Left ventricle myocardium superior (tissue), 1 donor: ENCODE results near the gene PRRG1. TPM values are rescaled to one million over a fixed set of nuclear protein-coding genes. Genes with fewer than 3 reads are reported as not detected.
"Not testable (repeated sequence)": the region's sequence is repeated elsewhere in the genome, so short reads cannot be mapped to it uniquely, and the experiment has no call there.

Source experiments
- ATAC-seq: fragments of 200-7000 bp; cut with Tn5 transposase; one replicate; pipeline ENCODE4 v1.9.1; 2020; ENCODE audit warnings: mild to moderate bottlenecking, moderate library complexity
- DNase-seq: peaks from one replicate; pipeline ENCODE4 v3.0.0-alpha.2; 2020
- intact Hi-C: fragments of 100-400 bp; cut with micrococcal nuclease; formaldehyde crosslinking; loops from one replicate; pipeline ENCODE4 v1.11.0; 2022
- total RNA-seq: library from RNA; stranded (reverse); fragmentation: NEBNext Ultra II Directional; extraction: Animal tissue kit (Norgen Biotek cat#: 25700); gene quantifications from one replicate; pipeline ENCODE4 v1.2.1, GENCODE V29; 2021
- donor health status: DM: no; HTN: yes; CAD: no; lungs with severe emphysema.

The PRRG1 gene
- total RNA-seq, 1 donor from 2014 or later: 18.4 TPM

DNA sequence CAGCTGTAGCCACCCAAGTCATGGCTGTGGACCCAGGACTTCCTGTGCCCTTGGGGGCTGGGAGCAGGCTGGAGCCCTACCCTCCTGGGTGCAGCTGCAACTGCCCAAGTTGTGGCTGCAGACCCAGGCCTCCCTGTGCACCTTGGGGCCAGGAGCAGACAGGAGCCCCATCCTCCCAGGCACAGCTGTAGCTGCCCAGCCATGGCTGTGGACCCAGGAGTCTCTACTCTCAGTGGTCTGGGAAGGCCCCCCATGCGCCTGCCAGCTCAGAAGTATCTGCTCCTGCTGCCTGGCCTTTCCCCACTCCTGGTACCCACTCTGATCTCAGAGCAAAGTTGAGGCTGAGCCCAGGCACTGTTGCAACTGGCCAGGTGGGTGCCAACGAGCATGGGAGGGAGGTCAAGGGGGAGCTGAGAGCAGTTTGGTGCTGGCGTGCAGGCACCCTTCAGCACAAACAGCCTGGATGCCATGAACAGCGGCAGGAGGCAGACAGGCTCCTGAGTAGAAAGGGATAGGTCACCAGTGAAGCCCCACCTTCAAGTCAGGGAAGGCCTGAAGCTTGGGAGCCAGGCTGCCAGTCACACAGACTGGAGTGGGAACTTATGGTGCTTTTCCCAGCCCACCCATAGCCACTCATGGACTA, 21.5 kb downstream of the PRRG1 start:
- no peak for ATAC-seq
- no peak for DNase-seq
- intact Hi-C loops: no loop called here

DNA sequence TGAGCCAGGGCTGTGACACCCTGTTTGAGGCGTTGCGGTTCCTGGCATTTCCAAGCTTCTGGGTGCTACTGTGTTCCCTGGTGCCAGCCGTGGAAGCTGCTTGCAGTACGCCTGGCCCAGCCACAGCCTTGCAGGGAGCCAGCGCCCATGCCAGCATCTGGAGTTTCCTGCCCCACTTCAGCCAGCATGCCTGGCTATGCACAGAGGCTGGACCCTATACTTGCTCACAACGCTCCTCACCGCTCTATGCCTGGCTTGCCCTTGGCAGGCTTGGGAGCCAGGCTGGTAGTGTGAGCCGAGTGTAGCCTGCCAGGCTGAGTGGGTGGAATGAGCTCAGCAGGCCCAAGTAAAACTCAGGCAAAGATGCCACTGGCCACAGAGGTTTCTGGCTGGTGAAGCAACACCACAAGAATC, 22.4 kb downstream of the PRRG1 start:
- peak; percentile 98 for ATAC-seq
- intact Hi-C loops: no loop called here
- peak; percentile 53 for DNase-seq

DNA sequence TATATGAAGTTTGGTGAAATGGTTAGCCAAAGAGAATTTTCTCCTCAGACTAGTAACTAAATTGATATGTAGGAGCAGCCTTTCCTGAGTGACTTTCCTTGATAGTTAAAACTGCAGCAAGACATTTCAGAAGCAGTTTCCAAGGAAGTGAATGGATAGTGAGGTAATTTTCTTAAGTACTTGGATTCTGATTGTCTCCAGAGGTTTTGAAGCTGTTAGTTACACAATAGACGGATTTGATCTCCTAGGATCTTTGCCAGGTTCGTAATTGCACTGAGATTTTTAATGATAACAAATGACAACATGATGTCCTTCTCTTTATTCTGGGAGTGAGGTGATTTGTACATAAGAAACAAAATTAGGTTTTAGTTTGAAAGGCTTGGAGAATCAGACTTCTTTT, 29.2 kb downstream of the PRRG1 start:
- ATAC-seq: peak; percentile 75
- intact Hi-C loops: no loop called here

DNA sequence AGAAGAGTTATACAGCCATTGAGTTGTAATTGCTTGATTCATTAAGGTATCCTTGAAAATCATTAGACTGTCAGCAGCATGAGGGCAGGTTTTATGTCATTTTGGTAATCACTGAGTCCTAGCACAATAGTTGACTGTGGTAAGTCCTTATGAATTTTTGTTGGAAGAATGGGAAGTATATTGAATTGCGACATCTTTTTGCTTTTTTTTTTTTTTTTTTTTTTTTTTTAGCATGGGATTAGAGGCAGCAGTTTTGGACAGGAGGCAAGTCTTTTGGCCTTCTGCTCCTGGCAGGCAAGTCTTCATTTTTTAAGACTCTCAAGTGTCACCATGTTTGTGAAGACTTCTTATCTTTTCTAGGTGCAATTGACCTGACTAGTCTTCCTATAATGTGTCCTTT, 29.7 kb downstream of the PRRG1 start:
- DNase-seq (no peak), ATAC-seq (peak; percentile 60)
- intact Hi-C loops: no loop called here

More for the DNA sequence above, 29.2 kb downstream of the PRRG1 start:
- no peak for DNase-seq

DNA sequence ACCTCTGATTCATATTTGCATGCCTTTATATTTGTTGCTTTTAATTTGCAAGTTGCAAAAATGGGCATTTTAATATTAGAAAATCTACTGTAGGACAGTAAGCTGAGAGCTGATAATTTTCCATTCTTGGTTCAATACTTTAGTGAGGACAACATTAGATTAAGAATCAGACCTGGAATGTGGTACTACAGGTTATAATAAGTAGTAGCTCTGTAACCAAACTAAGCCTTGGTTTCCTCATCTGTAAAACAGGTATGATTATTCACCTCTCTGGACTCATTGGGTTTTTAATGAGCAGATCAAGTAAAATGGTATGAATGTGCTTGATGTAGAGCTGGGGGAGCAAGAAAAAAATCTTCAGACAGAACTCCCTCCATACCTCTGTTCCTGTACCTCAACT, 31.1 kb downstream of the PRRG1 start:
- intact Hi-C loops: no loop called here
- ATAC-seq (no peak), DNase-seq (no peak)

DNA sequence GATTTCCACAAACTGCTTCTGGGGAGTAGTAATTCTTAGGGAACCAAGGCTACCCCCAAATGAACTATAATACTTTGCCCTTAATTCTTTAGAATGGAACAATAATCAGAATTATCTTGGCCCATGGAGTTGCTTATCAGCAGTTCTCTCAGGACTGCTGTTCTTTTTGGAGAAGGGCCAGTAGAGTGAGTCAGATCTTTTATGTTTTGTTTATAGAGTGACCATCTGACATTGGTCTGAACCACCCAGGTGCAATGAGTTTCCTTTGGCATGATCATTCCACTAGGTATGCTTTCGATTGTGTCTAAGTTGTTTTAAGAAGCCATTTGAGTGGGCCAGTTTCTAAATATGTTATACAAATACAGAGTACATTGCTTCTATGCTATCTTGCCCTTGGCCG, 31.8 kb downstream of the PRRG1 start:
- intact Hi-C loops: no loop called here
- ATAC-seq (peak; percentile 75), DNase-seq (no peak)

DNA sequence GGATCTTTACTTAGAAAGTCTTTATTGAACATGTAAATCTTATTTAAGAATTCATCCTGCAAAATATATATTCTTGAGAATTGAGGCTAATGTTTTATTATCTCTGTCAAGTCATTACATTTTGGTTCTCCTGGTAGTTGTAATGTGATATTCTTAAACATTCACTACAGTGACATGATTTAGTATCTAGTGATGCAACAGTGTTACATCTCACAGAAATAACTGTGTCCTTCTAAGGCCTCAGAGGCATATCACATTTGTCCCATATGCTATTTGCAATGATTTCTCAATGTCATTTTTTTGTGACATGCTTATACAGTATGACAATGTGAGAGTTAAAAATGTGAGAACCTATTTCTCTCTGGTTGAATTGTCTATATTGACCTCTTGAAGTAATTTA, 34.1 kb downstream of the PRRG1 start:
- intact Hi-C loops: no loop called here
- DNase-seq: no peak
- ATAC-seq: no peak

DNA sequence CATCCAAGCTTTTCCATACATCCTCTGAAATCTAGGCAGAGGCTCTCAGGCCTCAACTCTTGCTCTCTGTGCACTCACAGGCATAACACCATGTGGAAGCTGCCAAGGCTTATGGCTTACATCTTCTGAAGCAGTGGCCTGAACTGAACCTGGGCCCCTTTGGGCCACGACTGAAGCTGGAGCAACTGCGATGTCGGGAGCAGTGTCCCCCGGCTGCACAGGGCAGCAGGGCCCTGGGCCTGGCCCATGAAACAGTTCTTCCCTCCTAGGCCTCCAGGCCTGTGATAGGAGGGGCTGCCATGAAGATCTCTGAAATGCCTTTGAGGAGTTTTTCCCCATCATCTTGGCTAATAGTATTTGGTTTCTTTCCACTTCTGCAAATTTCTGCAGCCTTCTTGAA, 39.2 kb downstream of the PRRG1 start:
- ATAC-seq (no peak), DNase-seq (no peak)
- intact Hi-C loops: no loop called here

DNA sequence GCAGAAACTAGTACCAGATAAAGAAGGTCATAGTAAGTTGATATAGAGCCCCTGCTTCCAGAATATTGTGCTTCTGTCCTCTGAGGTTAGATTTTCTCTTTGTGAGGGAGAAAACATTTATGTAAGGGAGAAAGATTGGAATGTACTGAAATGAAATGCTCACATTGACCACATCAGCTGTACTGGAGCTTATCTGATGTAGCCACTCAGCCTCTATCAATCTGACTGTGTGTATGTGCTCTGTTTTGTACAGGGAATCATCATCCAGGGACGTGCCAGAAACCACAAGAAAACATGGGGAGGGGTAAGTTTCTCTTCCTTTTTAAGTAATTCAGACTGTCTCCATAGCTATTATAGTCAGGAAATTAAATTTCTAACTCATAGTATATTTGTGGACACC, 56.8 kb downstream of the PRRG1 start:
- ATAC-seq (peak; percentile 64), DNase-seq (no peak)
- intact Hi-C loops: no loop called here

DNA sequence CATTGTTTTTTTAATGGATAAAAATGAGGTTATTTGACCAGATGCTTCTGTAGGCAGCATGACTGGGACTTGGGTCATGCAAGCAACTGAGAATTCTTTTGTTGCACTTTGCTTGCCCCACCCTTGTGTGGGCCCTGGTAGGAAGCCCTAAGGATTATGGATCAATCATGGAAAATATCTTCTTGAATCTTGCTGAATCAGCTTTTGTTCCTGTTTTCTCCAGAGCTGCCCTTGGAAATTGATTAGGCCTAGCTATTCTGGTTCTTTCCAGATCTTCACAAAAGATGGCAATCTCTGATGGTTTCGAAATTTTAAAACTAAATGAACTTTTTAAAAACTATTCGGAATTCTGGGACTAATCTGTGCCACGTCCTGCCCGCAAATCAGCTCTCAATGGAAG, 58.6 kb downstream of the PRRG1 start:
- no peak for DNase-seq
- intact Hi-C loops: no loop called here
- ATAC-seq: no peak

DNA sequence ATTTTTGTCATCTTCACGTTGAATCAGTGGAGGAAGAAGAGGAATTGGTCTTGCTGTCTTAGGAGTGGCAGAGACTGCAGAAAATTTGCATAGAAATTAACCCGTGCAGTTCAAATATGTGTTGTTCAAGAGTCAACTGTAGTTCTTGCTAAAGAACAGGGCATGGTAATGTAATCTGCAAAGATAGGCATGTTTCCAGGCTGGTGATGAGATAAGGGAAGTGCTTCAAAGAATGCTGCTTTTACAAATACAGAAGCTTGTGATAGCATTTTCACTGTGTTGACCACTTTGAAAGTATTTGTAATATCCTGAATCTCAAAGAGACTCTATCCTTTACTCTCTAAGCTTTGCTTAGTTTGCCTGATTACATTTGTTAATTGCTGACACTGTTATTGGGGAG, 60.1 kb downstream of the PRRG1 start:
- ATAC-seq (no peak), DNase-seq (no peak)
- intact Hi-C loops: no loop called here

DNA sequence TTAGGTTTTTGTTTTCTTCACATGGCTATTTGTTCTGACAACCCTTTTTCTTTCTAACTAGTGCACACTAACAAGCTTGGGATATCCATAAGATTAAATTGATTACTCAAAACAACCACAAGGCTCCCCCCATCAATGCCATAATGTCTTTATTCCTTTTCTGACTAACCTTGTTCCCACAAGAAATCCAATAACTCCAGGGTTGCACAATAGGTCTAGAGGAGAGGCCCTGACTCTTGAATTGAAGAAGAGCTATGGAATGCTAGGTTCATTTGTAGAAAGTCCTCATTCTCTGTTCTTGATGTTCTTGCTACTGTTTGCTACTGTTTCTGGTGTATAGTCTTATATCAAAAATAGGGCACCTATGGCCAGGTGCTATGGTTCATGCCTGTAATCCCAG, 71.0 kb downstream of the PRRG1 start:
- no peak for ATAC-seq
- intact Hi-C loops: no loop called here
- no peak for DNase-seq

DNA sequence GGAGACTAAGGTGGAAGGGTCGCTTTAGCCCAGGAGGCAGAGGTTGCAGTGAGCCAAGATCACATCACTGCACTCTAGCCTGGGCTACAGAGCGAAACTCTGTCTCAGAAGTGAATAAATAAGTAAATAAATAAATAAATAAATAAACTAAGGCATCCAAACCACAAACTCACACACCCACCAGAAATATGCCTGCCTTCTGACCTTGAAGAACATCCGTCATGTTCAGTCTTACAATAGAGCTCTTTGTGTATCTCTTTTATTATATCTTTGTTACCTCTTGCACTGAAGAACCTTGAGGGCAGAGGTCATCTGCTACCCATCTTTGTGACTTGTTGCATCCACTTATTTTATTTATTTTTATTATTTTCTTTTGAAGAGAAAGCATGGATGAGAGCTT, 71.6 kb downstream of the PRRG1 start:
- intact Hi-C loops: no loop called here
- no peak for ATAC-seq
- no peak for DNase-seq

DNA sequence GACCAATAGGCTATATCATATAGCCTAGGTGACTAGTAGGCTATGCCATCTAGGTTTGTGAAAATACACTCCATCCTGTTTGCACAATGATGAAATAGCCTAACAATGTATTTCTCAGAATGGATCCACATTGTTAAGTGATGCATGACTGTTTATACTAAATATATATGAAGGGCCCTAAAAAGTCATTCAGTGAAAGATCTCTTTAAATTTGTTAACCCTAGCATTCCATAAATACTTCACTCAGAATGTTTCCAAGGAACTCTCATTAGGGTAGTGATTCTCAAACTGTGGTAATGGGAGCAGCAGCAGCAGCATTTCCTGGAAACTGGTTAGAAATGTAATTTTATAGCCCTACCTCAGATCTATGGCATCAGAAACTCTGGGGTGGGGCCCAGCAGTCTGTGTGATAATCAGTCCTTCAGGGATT, 74.9 kb downstream of the PRRG1 start:
- ATAC-seq (no peak), DNase-seq (no peak)
- intact Hi-C loops: no loop called here

DNA sequence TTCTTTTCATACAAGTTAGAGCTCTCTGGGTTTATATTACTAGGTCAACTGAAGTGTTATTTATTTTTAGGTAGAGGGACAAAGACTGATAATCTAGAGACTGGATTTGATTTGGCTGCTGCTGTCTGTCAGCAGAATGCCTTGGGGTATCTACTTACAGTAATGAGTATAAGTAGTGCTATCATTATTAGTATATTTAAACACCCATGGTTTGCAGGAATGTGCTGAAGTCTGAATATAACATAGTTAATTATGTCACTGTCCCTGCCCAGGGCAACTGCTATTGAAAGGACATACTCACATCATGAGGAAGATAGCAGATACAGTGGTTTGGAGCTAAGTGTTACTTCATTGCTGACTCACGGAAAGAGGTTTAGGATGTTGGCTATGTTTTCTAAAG, 76.2 kb downstream of the PRRG1 start:
- ATAC-seq (peak; percentile 80), DNase-seq (no peak)
- intact Hi-C loops: no loop called here

DNA sequence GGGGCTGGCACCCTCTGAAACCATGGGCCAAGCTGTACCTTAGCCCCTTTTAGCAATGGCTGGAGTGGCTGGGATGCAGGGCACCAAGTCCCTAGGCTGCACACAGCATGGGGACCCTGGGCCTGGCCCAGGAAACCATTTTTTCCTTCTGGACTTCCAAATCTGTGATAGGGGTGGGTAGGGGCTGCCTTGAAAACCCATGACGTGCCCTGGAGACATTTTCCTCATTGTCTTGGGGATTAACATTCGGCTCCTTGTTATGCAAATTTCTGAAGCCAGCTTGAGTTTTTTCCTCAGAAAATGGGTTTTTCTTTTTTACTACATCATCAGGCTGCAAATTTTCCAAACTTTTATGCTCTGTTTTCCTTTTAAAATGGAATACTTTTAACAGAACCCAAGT, 79.8 kb downstream of the PRRG1 start:
- intact Hi-C loops, DNase-seq, ATAC-seq: not testable (repeated sequence)

DNA sequence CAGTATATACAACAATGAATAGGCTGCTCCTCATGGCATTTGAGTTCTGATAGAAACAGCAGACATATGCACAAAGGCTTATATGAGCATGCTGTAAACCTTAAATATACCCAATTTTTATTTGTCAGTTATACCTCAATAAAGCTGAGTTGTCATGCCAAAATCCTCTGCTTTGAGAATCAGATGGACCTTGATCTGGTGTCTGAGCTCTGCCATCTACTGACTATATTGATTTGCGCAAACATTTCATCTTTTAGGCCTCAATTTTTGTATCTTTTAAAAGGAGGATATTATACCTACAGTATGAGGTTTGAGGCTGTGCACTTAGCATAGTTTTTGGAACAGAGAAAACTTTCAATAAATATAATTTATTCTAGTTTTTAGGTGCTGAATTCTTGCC, 85.2 kb downstream of the PRRG1 start:
- DNase-seq (no peak), ATAC-seq (no peak)
- intact Hi-C loops: no loop called here

DNA sequence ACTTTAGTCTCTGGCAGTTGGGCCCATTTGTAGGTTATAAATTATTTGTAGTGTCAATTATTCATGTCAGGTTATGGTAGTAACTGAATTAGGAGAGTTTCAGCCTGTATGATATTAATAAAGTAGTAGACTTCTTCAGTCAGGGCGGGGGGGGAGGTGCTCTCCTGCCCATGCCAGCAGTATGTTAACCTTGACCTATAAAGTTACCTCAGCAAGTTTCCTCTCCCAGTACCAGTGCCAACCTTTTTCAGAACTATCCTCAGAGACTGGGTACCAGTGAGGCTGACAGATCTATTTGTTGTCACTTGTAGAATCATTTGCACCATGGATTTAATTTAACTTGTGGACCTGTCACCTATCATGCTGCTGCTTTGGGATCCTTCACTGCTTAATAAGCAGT, 88.0 kb downstream of the PRRG1 start:
- ATAC-seq (peak; percentile 65), DNase-seq (no peak)

DNA sequence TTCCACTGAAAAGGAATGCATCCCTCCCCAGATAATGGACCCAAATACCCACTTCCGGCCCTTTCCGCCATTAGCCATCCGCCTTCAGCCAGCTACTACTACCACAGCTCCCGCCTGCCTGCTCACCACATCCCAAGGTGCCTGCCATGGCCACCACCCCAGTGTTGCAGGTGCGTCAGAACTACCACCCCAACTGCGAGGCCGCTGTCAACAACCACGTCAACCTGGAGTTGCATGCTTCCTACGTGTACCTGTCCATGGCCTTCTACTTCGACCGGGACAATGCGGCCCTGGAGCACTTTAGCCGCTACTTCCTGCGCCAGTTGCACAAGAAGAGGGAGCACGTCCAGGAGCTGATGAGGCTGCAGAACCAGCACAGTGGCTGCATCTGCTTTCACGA, 92.2 kb downstream of the PRRG1 start:
- ATAC-seq (no peak), DNase-seq (no peak)
- intact Hi-C loops: no loop called here

More for the DNA sequence above, 88.0 kb downstream of the PRRG1 start:
- intact Hi-C loops: no loop called here

DNA sequence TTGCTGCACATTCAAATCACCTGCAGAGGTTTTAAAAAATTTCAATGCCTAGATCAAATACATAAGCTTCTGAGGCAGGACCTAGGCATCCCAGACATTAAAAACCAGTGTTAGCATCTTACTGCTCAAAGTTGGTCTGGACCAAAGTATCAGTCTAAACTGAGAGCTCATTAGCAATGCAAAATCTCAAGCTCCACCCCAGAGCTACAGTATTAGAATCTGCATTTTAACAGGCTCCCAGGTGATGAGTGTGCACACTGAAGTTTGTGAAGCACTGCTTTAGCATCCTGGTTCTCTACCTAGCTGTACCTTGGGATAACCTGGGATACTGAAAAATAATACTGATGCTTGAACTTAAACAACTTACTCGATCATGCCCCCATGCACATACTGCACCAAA, 96.0 kb downstream of the PRRG1 start:
- DNase-seq (no peak), ATAC-seq (no peak)
- intact Hi-C loops: no loop called here

DNA sequence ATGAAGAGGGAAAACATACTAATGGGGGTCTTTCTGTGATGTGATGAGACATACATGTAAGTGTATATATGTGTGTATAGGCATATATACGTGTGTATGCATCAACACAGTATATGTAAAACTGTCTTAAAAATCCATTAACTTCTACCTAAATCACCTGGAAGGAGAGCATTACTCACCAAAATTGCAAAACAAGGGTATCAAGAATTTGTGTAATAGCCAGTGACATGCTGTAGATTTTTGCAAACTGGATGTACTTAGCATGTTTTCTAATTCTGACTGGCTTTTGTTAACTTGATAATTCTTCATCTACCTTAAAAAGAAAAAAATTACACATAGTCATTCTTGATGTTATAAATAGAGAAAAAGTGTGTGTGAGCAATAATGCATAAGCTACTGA, 104.7 kb downstream of the PRRG1 start:
- DNase-seq (no peak), ATAC-seq (no peak)
- intact Hi-C loops: no loop called here
